GM12878 (cell line): ENCODE data around the gene MTIF3. TPM values are rescaled to one million over a fixed set of nuclear protein-coding genes. Genes with fewer than 3 reads are reported as not detected.

Experiments used
- CUX1 ChIP-seq: IDR thresholded peaks from 2 replicates; pipeline ENCODE4 v1.6.1; 2012; ENCODE audit warnings: improper control_type of control experiment, low read depth, low read length; ENCODE audit not compliant: insufficient replicate concordance
- MEF2A ChIP-seq: IDR thresholded peaks from 2 replicates; pipeline ENCODE4 v1.6.1; 2011; ENCODE audit warnings: low read depth, mild to moderate bottlenecking, low read length, moderate library complexity; ENCODE audit not compliant: insufficient read depth
- POLR2A ChIP-seq: IDR thresholded peaks from 2 replicates; pipeline ENCODE4 v1.6.1; 2011; ENCODE audit warnings: low read depth, mild to moderate bottlenecking, low read length
- RB1 ChIP-seq: fragments of 450-650 bp; formaldehyde crosslinking; IDR thresholded peaks from 2 replicates; pipeline ENCODE4 v1.6.1; 2017; ENCODE audit warnings: mild to moderate bottlenecking, borderline replicate concordance
- TARDBP ChIP-seq: IDR thresholded peaks from 2 replicates; pipeline ENCODE4 v1.6.1; 2016; ENCODE audit warnings: borderline replicate concordance
- USF2 ChIP-seq: IDR thresholded peaks from 2 replicates; pipeline ENCODE4 v1.6.1; 2011; ENCODE audit warnings: low read depth, low read length, improper control_type of control experiment, borderline replicate concordance
- polyA plus RNA-seq, 11 experiments: library from polyadenylated mRNA; depleted of rRNA in 4 of 11; unstranded in 6 of 11; stranded (reverse) in 5 of 11; fragments of >200 nt; fragmentation: Nextera tagmentation in 4 of 11; fragmentation: Illumina TruSeq in 1 of 11; extraction: Ambion mirVana in 4 of 11; extraction: Trizol in 1 of 11; gene quantifications; 1 replicate in 1 of 11; 2 replicates in 10 of 11; pipeline versions ENCODE4 v1.2.1 to v1.2.3, GENCODE V29; 2011 to 2016; ENCODE audit warnings: inconsistent platforms in 2 of 11, missing spikeins in 2 of 11, low read depth in 1 of 11
- total RNA-seq, 4 experiments: library from RNA; depleted of rRNA in 3 of 4; stranded (reverse); fragments of >200 nt in 3 of 4; fragmentation: Illumina TruSeq in 1 of 4; extraction: Trizol in 1 of 4; gene quantifications; 2 replicates each; pipeline versions ENCODE4 v1.2.1 to v1.2.3, GENCODE V29; 2013 to 2021
- TF ChIP-seq, protein P1 (sequence below): fragments of 150-350 bp; IDR thresholded peaks from 2 replicates; pipeline ENCODE4 v1.6.1; 2016; ENCODE audit warnings: low read depth, low read length

MTIF3 gene
- total and polyA plus RNA-seq, 10 of the 15 experiments (the other 5 are each of a cell fraction or from before 2014, with no cell fraction given) = 22.4 to 73.9 (median 49.7) TPM

DNA sequence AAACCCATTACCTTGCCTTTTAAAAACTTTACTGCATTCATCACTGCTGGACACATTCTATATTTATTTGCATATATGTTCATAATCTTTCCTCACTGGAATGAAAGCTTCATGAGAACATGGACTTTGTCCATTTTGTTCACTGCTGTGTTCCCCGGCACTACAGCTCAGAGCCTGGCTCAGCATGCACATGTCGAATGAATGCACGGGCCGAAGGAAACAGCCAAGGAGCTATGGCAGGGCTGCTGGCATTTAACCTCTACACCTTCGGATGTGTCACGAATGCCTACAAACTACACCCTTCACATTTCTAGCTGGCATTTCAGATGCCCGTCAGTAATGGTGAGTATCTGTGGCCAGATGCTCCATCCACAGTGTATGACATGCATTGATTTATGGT is 7.6 kb downstream of the MTIF3 start (continued):
- TF ChIP-seq, protein P1, sequence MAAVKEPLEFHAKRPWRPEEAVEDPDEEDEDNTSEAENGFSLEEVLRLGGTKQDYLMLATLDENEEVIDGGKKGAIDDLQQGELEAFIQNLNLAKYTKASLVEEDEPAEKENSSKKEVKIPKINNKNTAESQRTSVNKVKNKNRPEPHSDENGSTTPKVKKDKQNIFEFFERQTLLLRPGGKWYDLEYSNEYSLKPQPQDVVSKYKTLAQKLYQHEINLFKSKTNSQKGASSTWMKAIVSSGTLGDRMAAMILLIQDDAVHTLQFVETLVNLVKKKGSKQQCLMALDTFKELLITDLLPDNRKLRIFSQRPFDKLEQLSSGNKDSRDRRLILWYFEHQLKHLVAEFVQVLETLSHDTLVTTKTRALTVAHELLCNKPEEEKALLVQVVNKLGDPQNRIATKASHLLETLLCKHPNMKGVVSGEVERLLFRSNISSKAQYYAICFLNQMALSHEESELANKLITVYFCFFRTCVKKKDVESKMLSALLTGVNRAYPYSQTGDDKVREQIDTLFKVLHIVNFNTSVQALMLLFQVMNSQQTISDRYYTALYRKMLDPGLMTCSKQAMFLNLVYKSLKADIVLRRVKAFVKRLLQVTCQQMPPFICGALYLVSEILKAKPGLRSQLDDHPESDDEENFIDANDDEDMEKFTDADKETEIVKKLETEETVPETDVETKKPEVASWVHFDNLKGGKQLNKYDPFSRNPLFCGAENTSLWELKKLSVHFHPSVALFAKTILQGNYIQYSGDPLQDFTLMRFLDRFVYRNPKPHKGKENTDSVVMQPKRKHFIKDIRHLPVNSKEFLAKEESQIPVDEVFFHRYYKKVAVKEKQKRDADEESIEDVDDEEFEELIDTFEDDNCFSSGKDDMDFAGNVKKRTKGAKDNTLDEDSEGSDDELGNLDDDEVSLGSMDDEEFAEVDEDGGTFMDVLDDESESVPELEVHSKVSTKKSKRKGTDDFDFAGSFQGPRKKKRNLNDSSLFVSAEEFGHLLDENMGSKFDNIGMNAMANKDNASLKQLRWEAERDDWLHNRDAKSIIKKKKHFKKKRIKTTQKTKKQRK = no peak
- TF ChIP-seq POLR2A (no peak), RB1 (no peak), TARDBP (no peak), USF2 (no peak), MEF2A (no peak), CUX1 (no peak)
- TF ChIP-seq, all 136 proteins: peak for 0
